ENCODE data around the gene KCNJ6.

Gene KCNJ6

DNA sequence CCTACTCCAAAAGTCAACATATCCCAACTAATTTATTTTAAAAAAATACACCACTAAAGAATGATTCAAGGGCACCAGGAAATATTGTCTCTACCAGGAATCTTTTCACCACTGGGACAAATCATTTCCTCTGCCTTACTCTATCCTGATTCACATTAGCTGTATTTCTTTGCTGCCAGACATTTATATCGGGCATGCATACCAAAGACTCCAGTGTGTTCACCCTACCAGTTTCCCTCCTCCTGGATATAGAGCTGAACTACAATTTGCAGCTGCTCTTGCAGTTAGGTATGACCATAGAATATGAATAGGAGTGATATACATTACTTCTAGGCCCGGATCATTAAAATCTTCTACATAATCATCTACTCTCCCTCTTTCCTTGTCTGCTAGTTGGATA is 7.6 kb downstream of the KCNJ6 start:
- no peak for DNase-seq (ENCODE audit: low read depth in 2 of 2)
- TF ChIP-seq, protein P1, sequence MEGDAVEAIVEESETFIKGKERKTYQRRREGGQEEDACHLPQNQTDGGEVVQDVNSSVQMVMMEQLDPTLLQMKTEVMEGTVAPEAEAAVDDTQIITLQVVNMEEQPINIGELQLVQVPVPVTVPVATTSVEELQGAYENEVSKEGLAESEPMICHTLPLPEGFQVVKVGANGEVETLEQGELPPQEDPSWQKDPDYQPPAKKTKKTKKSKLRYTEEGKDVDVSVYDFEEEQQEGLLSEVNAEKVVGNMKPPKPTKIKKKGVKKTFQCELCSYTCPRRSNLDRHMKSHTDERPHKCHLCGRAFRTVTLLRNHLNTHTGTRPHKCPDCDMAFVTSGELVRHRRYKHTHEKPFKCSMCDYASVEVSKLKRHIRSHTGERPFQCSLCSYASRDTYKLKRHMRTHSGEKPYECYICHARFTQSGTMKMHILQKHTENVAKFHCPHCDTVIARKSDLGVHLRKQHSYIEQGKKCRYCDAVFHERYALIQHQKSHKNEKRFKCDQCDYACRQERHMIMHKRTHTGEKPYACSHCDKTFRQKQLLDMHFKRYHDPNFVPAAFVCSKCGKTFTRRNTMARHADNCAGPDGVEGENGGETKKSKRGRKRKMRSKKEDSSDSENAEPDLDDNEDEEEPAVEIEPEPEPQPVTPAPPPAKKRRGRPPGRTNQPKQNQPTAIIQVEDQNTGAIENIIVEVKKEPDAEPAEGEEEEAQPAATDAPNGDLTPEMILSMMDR (IDR thresholded peaks at IDR 0.05; ENCODE audit: low read depth, low read length) = no peak
- no peak overlapping the region for H3K4me3 ChIP-seq (replicated peaks in 1 of 2; ENCODE audit: low read depth in 2 of 2, low read length in 2 of 2)

DNA sequence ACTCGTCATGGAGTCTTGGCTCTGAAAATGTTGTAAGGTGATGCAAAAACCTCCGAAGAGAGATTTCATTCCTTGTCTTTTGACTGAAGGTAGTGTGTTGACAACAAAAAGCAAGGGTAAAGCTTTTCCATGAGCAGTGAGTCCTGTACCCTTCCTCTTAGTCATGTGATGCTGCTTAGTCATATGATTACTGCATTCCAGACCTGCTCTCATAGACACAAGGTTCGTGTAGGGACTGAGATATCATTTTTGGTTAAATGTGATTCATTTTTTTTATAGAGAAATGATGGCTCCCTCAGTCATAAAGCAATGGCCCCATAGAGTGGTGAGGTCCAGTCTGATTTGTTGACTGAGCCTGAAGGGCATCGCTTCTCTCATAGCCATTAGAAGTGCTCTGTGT is 9.2 kb downstream of the KCNJ6 start:
- no peak overlapping the region for H3K4me3 ChIP-seq (replicated peaks in 1 of 2; ENCODE audit: low read depth in 2 of 2, low read length in 2 of 2)
- no peak for DNase-seq (ENCODE audit: low read depth in 2 of 2)
- TF ChIP-seq, protein P1 (IDR thresholded peaks at IDR 0.05; ENCODE audit: low read depth, low read length) = no peak

DNA sequence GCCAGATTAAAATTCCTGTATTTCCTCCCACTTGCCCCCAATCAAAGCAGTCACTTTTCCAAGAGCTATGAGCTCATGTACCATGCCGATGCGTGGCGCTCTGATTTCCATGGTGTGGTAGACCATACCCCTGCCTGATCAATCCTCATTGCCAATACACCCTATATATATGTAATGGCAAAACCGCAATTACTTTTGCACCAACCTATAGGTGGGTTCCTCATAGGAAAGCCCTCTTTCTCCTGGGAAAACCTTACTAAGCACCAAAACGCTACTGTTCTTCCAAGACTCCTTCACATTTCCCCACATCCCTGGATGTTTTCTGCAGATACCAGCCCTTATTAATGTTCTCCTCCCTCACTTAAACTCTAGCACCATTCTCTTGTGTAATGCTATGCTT is 11.0 kb downstream of the KCNJ6 start:
- TF ChIP-seq, protein P1 (IDR thresholded peaks at IDR 0.05; ENCODE audit: low read depth, low read length) = no peak
- H3K4me3 ChIP-seq (replicated peaks in 1 of 2; ENCODE audit: low read depth in 2 of 2, low read length in 2 of 2) = no peak overlapping the region
- no peak for DNase-seq (ENCODE audit: low read depth in 2 of 2)

DNA sequence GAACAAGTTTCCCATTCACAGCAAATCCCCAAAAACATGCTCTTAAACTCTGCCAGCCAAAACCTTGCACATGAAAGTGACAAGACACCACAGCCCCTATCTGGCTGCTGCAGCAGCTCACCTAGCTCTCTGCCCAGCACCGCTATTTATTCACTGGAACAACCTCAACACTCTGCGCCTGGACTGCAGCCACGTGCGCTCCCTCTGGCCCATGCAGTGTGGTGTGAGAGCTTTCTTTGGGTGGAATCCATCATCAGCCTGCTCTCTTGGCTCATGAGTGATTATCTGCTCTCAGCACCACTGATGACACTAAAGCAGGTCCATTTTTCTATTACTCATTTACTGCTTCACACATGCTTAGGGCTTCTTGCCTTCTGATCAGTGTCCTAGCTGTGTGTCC is 11.4 kb downstream of the KCNJ6 start:
- no peak overlapping the region for H3K4me3 ChIP-seq (replicated peaks in 1 of 2; ENCODE audit: low read depth in 2 of 2, low read length in 2 of 2)
- TF ChIP-seq, protein P1 (IDR thresholded peaks at IDR 0.05; ENCODE audit: low read depth, low read length) = no peak
- no peak for DNase-seq (ENCODE audit: low read depth in 2 of 2)

DNA sequence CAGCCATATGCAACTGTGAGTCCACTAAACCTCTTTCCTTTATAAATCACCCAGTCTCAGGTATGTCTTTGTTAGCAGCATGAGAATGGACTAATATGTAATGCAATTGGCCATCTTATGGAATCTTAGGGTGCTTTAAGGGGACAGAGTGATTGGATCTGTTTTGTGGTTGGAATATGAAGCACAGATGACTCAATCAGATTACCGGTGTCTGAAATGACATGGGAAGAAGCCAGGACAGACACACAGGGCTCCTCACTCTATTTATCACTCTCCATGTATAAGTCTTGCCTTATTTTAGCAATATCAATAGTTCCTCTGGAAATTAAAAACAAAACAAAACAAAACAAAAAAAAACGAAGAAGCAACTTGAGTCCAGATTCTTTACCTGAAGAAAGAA is 12.9 kb downstream of the KCNJ6 start:
- no peak for DNase-seq (ENCODE audit: low read depth in 2 of 2)
- TF ChIP-seq, protein P1 (IDR thresholded peaks at IDR 0.05; ENCODE audit: low read depth, low read length) = no peak

DNA sequence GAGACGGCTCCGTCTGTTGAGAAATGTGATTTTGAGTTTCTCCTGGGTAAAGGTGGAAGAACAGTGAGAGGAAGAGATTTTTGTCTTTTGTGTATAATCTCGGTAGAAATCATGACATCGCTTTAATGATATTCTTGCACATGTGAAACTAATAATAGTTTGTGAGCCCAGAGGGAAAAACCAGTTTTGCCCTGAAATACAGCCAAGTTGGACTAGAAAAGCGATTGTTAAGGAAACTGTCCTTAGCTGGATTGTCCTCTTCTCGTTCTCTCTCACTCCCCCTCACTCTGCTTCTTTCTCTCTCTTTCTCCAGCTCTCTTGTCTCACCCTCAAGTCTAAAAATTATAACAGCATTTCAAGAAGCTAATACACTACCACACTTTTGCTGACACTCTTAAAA is 17.1 kb downstream of the KCNJ6 start:
- TF ChIP-seq, protein P1 (IDR thresholded peaks at IDR 0.05; ENCODE audit: low read depth, low read length) = no peak
- H3K4me3 ChIP-seq (replicated peaks in 1 of 2; ENCODE audit: low read depth in 2 of 2, low read length in 2 of 2) = no peak overlapping the region
- no peak for DNase-seq (ENCODE audit: low read depth in 2 of 2)

More for the DNA sequence above, 12.9 kb downstream of the KCNJ6 start:
- no peak overlapping the region for H3K4me3 ChIP-seq (replicated peaks in 1 of 2; ENCODE audit: low read depth in 2 of 2, low read length in 2 of 2)

DNA sequence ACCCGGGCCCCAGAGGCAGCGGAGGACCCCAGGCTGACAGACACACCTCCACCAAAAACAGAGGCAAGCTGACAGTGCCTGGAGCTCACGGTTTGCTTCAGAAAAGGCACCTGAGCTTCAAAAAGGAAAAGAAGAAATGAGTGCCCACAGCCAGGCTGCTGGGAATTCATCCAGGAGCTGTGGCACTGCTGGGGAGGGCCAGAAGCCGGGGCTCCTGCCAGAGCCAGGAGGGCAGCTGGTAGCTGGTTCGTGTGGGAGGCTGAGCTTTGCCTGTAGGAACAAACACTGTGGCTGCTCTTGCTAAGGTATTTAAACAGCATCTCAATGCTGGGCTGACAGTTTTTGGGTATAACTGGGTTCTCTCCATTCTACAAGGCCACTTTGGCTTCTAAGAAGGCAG is 19.5 kb downstream of the KCNJ6 start:
- no peak for DNase-seq (ENCODE audit: low read depth in 2 of 2)
- H3K4me3 ChIP-seq (replicated peaks in 1 of 2; ENCODE audit: low read depth in 2 of 2, low read length in 2 of 2) = no peak overlapping the region
- TF ChIP-seq, protein P1 (IDR thresholded peaks at IDR 0.05; ENCODE audit: low read depth, low read length) = no peak

Measured in cardiac fibroblast (primary cell).